K562 (cell line): Measurements from ENCODE around the gene AGO1. TPM values are rescaled to one million over a fixed set of nuclear protein-coding genes. Genes with fewer than 3 reads are reported as not detected.
A peak's percentile ranks its signal among the peaks of the same experiment; 100 is the strongest.

Source experiments
- ATAC-seq: fragments of 200-7000 bp; cut with Tn5 transposase; 3 replicates; pipeline ENCODE4 v1.9.1; 2020; ENCODE audit warnings: moderate library complexity
- BruUV-seq: library from RNA; stranded (reverse); fragments of 400-500 nt; replicated peaks from 2 replicates; lab custom pipeline; 2021; lab: Mats Ljungman, UMichigan
- CTCF ChIA-PET: fragments of 300-600 bp; formaldehyde crosslinking; extraction: SDS; loops from one replicate; lab custom pipeline; 2021; ENCODE audit warnings: low intra/inter-chr PET ratio; lab: Yijun Ruan, JAX
- POLR2A ChIA-PET: fragments of 300-600, 350-650 bp; sonication (Branson Sonifier 250); formaldehyde crosslinking; extraction: SDS; loops from one replicate; lab custom pipeline; 2021; ENCODE audit warnings: antibody characterized with exemption, inconsistent platforms; lab: Yijun Ruan, JAX
- DNase-seq, 4 experiments: peaks; one replicate each; pipeline versions ENCODE4 v3.0.0 to v3.0.0-alpha.2; 2011 to 2018; ENCODE audit warnings: low spot score in 3 of 4, mixed read lengths in 3 of 4; ENCODE audit errors: extremely low read depth in 1 of 4
- FAIRE-seq: peaks from 2 replicates; lab custom pipeline; 2011; peaks lifted over from hg19 to GRCh38; lab: Jason Lieb, UNC
- H2AFZ ChIP-seq: 2 replicates; pipeline ENCODE4 v1.6.0; 2011; ENCODE audit warnings: low read depth, low read length, control low read depth, inconsistent platforms
- H3K27ac ChIP-seq: fragments of 200-600 bp; 3 replicates; pipeline ENCODE4 v1.8.0; 2011; ENCODE audit warnings: low read depth, mild to moderate bottlenecking, control low read depth, inconsistent platforms, low read length, moderate library complexity, mixed read lengths; ENCODE audit errors: extremely low read depth
- H3K27me3 ChIP-seq, 2 experiments: fragments of 300-600 bp in 1 of 2; 2 replicates in 1 of 2; 3 replicates in 1 of 2; pipeline versions ENCODE4 v1.6.0 to v1.8.0; 2011; ENCODE audit warnings: inconsistent platforms in 2 of 2, low read length in 2 of 2, mild to moderate bottlenecking in 1 of 2, mixed read lengths in 1 of 2, moderate library complexity in 1 of 2; ENCODE audit not compliant: control insufficient read depth in 2 of 2, insufficient read depth in 2 of 2
- H3K36me3 ChIP-seq: fragments of 300-600 bp; 3 replicates; pipeline ENCODE4 v1.8.0; 2011; ENCODE audit warnings: mild to moderate bottlenecking, low read length, inconsistent platforms; ENCODE audit not compliant: control insufficient read depth, insufficient read depth
- H3K4me1 ChIP-seq, 2 experiments: fragments of 200-600 bp in 1 of 2; replicated peaks in 1 of 2; 2 replicates in 1 of 2; 3 replicates in 1 of 2; pipeline versions ENCODE4 v1.5.1 to v1.8.0; 2011; ENCODE audit warnings: inconsistent platforms in 2 of 2, low read length in 2 of 2, mild to moderate bottlenecking in 1 of 2, mixed read lengths in 1 of 2, moderate library complexity in 1 of 2; ENCODE audit not compliant: control insufficient read depth in 2 of 2, insufficient read depth in 2 of 2
- H3K4me2 ChIP-seq: 2 replicates; pipeline ENCODE4 v1.6.1; 2011; ENCODE audit warnings: low read length, control low read depth, inconsistent platforms, mixed read lengths; ENCODE audit not compliant: insufficient read depth
- H3K4me3 ChIP-seq: fragments of 200-600 bp; sonication (generic), shearing (Covaris generic); 2 replicates; pipeline ENCODE4 v1.5.1; 2016; ENCODE audit warnings: control low read depth, inconsistent platforms
- H3K79me2 ChIP-seq: fragments of 200-600 bp; 3 replicates; pipeline ENCODE4 v1.8.0; 2011; ENCODE audit warnings: low read length, inconsistent platforms; ENCODE audit not compliant: control insufficient read depth, insufficient read depth
- H3K9ac ChIP-seq, 2 experiments: 2 replicates each; pipeline versions ENCODE4 v1.6.0 to v1.6.1; 2011; ENCODE audit warnings: low read depth in 2 of 2, low read length in 2 of 2, control low read depth in 1 of 2, inconsistent platforms in 1 of 2, mild to moderate bottlenecking in 1 of 2, mixed read lengths in 1 of 2; ENCODE audit not compliant: insufficient read depth in 1 of 2
- H3K9me1 ChIP-seq: one replicate; pipeline ENCODE4 v1.6.0; 2011; ENCODE audit warnings: inconsistent platforms, mild to moderate bottlenecking, low read length, moderate library complexity; ENCODE audit not compliant: control insufficient read depth, insufficient read depth
- H3K9me3 ChIP-seq: replicated peaks from 2 replicates; pipeline ENCODE4 v1.5.1; 2011; ENCODE audit warnings: low read depth, low read length, inconsistent platforms; ENCODE audit not compliant: control insufficient read depth, insufficient read depth
- H4K20me1 ChIP-seq: replicated peaks from 2 replicates; pipeline ENCODE4 v1.6.1; 2011; ENCODE audit warnings: low read length, inconsistent platforms, mixed read lengths; ENCODE audit not compliant: control insufficient read depth, insufficient read depth
- CHAMP1 ChIP-seq: fragments of 450-650 bp; IDR thresholded peaks from 2 replicates; pipeline ENCODE4 v1.6.1; 2016; ENCODE audit warnings: mild to moderate bottlenecking
- E2F6 ChIP-seq, 2 experiments: IDR thresholded peaks; 2 replicates each; pipeline ENCODE4 v1.6.1; 2011; ENCODE audit warnings: borderline replicate concordance in 1 of 2, control low read depth in 1 of 2, low read depth in 1 of 2, low read length in 1 of 2, mild to moderate bottlenecking in 1 of 2, mixed read lengths in 1 of 2, moderate library complexity in 1 of 2; ENCODE audit not compliant: insufficient read depth in 1 of 2, insufficient read length in 1 of 2, poor library complexity in 1 of 2, severe bottlenecking in 1 of 2; ENCODE audit errors: extremely low read depth in 1 of 2
- FOXM1 ChIP-seq, 2 experiments: fragments of 450-650 bp in 1 of 2; sonication (generic) in 1 of 2; formaldehyde crosslinking in 1 of 2; IDR thresholded peaks; 2 replicates each; pipeline versions ENCODE4 v1.6.1 to v1.9.0; 2017 to 2022; ENCODE audit warnings: low read depth in 2 of 2, mild to moderate bottlenecking in 2 of 2, missing genetic modification reagents in 1 of 2, moderate library complexity in 1 of 2
- MYBL2 ChIP-seq, 2 experiments: fragments of 450-650 bp in 1 of 2; sonication (generic) in 1 of 2; formaldehyde crosslinking in 1 of 2; IDR thresholded peaks; 2 replicates each; pipeline versions ENCODE4 v1.6.1 to v1.8.1; 2017 to 2022; ENCODE audit warnings: borderline replicate concordance in 1 of 2, inconsistent platforms in 1 of 2, low read depth in 1 of 2, mild to moderate bottlenecking in 1 of 2, missing genetic modification reagents in 1 of 2, moderate library complexity in 1 of 2
- POLR2B ChIP-seq: fragments of 450-650 bp; IDR thresholded peaks from 2 replicates; pipeline ENCODE4 v1.6.1; 2018; ENCODE audit warnings: low read depth; ENCODE audit not compliant: partially characterized antibody
- POLR2H ChIP-seq: IDR thresholded peaks from 2 replicates; pipeline ENCODE4 v1.6.1; 2016; ENCODE audit warnings: missing genetic modification characterization, low read depth, mild to moderate bottlenecking, control low read depth, missing compliant biosample characterization, moderate library complexity
- TAF9B ChIP-seq: fragments of 450-650 bp; IDR thresholded peaks from 2 replicates; pipeline ENCODE4 v1.6.1; 2018; ENCODE audit warnings: mild to moderate bottlenecking; ENCODE audit not compliant: partially characterized antibody
- ZFX ChIP-seq: sonication (generic); formaldehyde crosslinking; IDR thresholded peaks from 2 replicates; pipeline ENCODE4 v1.8.0; 2022; ENCODE audit warnings: mild to moderate bottlenecking, missing genetic modification reagents, moderate library complexity
- ZNF449 ChIP-seq: fragments of 250-450 bp; sonication (Bioruptor Pico); IDR thresholded peaks from 2 replicates; pipeline ENCODE4 v1.8.0; 2022; ENCODE audit warnings: moderate library complexity, mild to moderate bottlenecking, inconsistent platforms
- WGBS: fragments of 100-300 bp; shearing (Covaris generic); methylation state at CpG from one replicate; pipeline ENCODE4 v1.1.6; 2016; ENCODE audit warnings: low coverage, mixed read lengths; ENCODE audit not compliant: insufficient coverage; ENCODE audit errors: missing lambda C conversion rate; 5-methylcytosine and 5-hydroxymethylcytosine counted together
- in situ Hi-C: fragments of 300-500 bp; cut with MboI; formaldehyde crosslinking; loops from 4 replicates; pipeline ENCODE4 v1.15.0; 2018; ENCODE audit warnings: inconsistent platforms, mixed read lengths
- intact Hi-C: fragments of 100-400 bp; cut with micrococcal nuclease; formaldehyde crosslinking; loops from 2 replicates; pipeline ENCODE4 v1.14.2; 2022
- polyA plus RNA-seq, 8 experiments: library from polyadenylated mRNA; depleted of rRNA in 4 of 8; stranded (reverse) in 5 of 8; unstranded in 3 of 8; fragments of >200 nt; fragmentation: Nextera tagmentation in 2 of 8; fragmentation: Illumina TruSeq in 1 of 8; extraction: Ambion mirVana in 2 of 8; extraction: Trizol in 1 of 8; gene quantifications; 2 replicates each; pipeline versions ENCODE4 v1.2.1 to v1.2.3, GENCODE V29; 2011 to 2014; ENCODE audit warnings: inconsistent platforms in 1 of 8, missing spikeins in 1 of 8
- total RNA-seq, 7 experiments: library from RNA; depleted of rRNA in 6 of 7; stranded (reverse); fragments of >200 nt in 6 of 7; fragmentation: Illumina TruSeq in 2 of 7; extraction: Trizol in 2 of 7; gene quantifications; 2 replicates each; pipeline versions ENCODE4 v1.2.1 to v1.2.3, GENCODE V29; 2011 to 2021; ENCODE audit warnings: low replicate concordance in 1 of 7

The AGO1 gene
- total and polyA plus RNA-seq, 9 of the 15 experiments (the other 6 are each of a cell fraction or from before 2014, with no cell fraction given), result 7.3 to 64.2 (median 26.0) TPM

DNA sequence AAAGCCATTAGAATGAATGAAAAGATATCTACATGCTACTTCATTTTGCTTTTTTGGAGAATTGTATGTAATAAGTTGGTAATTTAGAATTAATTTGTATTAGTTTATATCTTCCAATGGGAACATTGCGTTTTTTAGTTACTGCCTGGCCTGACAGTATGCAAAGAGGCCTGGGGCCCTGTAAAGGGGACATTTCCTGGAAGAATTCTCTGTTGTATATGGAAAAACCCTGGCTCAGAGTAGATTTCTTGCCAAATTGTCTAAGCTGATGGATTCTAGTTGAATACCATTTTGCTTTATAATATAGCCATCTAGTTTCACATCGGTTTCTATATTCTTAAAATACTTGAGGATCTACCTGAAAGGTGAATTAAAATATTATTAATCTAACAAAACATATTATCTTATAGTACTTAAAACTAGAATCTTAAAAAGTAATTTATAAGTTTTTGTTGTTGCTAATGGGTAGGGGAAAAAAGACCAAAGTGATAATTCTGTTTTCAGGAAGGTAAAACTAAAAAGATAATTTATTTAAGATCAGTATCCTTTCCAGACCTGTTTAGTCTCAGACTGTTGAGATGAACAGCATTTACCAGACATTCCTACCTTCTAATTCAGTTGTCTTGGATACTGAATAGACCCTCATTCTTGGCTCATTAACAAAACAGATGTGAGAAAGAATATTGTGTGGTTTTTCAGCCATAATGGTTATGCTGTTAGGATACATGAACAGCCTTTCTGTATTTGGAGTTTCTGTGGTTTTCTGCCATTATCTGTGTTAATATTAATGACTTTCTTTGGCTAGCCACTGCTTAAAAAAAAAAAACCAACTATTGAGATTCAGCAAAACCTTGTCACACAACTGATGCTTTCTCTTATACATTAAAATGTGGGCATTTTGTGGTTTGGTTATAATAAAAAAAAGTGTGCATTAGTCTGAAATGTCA, 52.7 kb downstream of the AGO1 start:
- no peaks in the 10 kb centered on the region for H3K9me1 ChIP-seq
- H3K79me2 ChIP-seq, result peaks cover 94% of the 10 kb centered on the region
- H3K9ac ChIP-seq, result peak overlapping the region in 1 of 2 experiments; percentile 49; a peak in 3 of 4 replicates
- CTCF ChIA-PET, result no interaction called here
- peak in 2 of 4 experiments; percentile 35 to 43 for DNase-seq
- no peaks in the 10 kb centered on the region for H3K9me3 ChIP-seq
- WGBS, result 21% methylated on average over 2 of the region's 2 CpGs
- no peak overlapping the region for H2AFZ ChIP-seq
- H3K4me3 ChIP-seq, result no peak overlapping the region
- H3K27me3 ChIP-seq, result no peaks in the 10 kb centered on the region
- in situ Hi-C loops, result no loop called here
- no peaks in the 10 kb centered on the region for H4K20me1 ChIP-seq
- H3K27ac ChIP-seq, result peak overlapping the region; percentile 30; the same call in 2 of the 3 replicates
- no TSS peak for BruUV-seq
- FAIRE-seq, result peak; percentile 6
- POLR2A ChIA-PET, result interaction anchor here (0.6 kb wide), 1 partner anchor 18 kb away, joined by 3 read pairs; no protein-coding TSS in a partner anchor
- no peak overlapping the region for H3K4me2 ChIP-seq
- TF ChIP-seq MYBL2 (IDR thresholded peaks at IDR 0.05; ENCODE audit: low read depth) (peak; percentile 36; the same call in 1 of the 2 replicates), MYBL2 (CRISPR knock-in tag; IDR thresholded peaks at IDR 0.05; ENCODE audit: borderline replicate concordance) (no peak), E2F6 (IDR thresholded peaks at IDR 0.05; ENCODE audit: borderline replicate concordance in 1 of 2, extremely low read depth in 1 of 2, insufficient read depth in 1 of 2, insufficient read length in 1 of 2, low read depth in 1 of 2, low read length in 1 of 2, poor library complexity in 1 of 2, severe bottlenecking in 1 of 2) (no peak), CHAMP1 (0 out of 2 replicates have a peak, but pooled peaks have one; percentile 23), POLR2B (no peak), ZNF449 (CRISPR knock-in tag) (no peak), FOXM1 (IDR thresholded peaks at IDR 0.05; ENCODE audit: low read depth) (peak; percentile 47; the same call in 1 of the 2 replicates), FOXM1 (CRISPR knock-in tag; IDR thresholded peaks at IDR 0.05; ENCODE audit: low read depth) (no peak), TAF9B (peak; percentile 15), POLR2H (0 out of 2 replicates have a peak, but pooled peaks have one; percentile 45), ZFX (CRISPR knock-in tag) (no peak)
- TF ChIP-seq, all 486 proteins: peak for 5
- no peak for ATAC-seq
- Histone ChIP-seq H3K4me1 (peaks cover 16 to 23% of the 10 kb centered on the region in 2 experiments), H3K36me3 (peaks cover 3% of the 10 kb centered on the region; the same call in 2 of the 3 replicates)
- intact Hi-C loops, result no loop called here
